ENCODE results near the gene ATOH8.
"Not testable (repeated sequence)": the region's sequence is repeated elsewhere in the genome, so short reads cannot be mapped to it uniquely, and the experiment has no call there.

ATOH8 gene

GRCh38 chr2:85828725-85829124, 74.9 kb downstream of the ATOH8 start:
- Mint-ChIP-seq H3K27me3 (no peaks in the 10 kb centered on the region), H3K4me1 (peaks cover 25% of the 10 kb centered on the region), H3K27ac (no peak overlapping the region), H3K36me3 (ENCODE audit: low read depth) (no peaks in the 10 kb centered on the region), H3K4me3 (no peak overlapping the region), H3K9me3 (no peaks in the 10 kb centered on the region)
- DNase-seq (no peak), ATAC-seq (no peak)

DNA sequence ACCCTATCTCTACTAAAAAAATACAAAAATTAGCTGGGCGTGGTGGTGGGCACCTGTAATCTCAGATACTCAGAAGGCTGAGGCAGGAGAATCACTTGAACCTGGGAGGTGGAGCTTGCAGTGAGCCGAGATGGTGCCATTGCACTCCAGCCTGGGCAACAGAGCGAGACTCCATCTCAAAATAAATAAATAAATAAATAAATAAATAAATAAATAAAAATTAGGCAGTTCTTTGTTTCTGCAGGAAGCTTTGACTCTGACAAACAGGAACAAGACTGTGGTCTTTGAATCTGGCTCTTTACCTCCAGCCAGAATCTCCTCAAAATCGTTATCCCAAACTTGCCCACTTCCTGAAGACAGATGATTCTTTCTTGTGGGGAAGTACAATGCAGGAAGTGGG, 75.6 kb downstream of the ATOH8 start:
- ATAC-seq; DNase-seq; H3K27ac Mint-ChIP-seq; H3K36me3 Mint-ChIP-seq (ENCODE audit: low read depth); H3K27me3 Mint-ChIP-seq; H3K4me3 Mint-ChIP-seq; H3K9me3 Mint-ChIP-seq: not testable (repeated sequence)
- H3K4me1 Mint-ChIP-seq: peaks cover 25% of the 10 kb centered on the region

DNA sequence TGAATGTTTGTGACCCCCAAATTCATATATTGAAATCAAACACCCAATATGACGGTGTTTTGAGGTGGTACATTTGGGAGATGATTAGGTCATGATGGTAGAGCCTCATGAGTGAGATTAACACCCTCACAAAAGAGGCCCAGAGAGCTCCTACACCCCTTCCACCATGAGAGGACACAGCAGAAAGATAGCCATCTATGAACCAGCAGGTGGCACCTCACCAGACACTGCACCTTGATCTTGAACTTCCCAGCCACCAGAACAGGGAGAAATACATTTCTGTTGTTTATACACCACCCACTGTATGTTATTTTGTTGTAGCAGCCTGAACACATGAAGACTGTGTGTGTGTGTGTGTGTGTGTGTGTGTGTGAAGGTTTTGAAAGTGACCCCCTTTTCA, 76.9 kb downstream of the ATOH8 start:
- ATAC-seq (no peak), DNase-seq (no peak)
- Mint-ChIP-seq H3K27me3 (no peaks in the 10 kb centered on the region), H3K4me3 (no peak overlapping the region), H3K9me3 (no peaks in the 10 kb centered on the region), H3K36me3 (ENCODE audit: low read depth) (no peaks in the 10 kb centered on the region), H3K4me1 (peaks cover 25% of the 10 kb centered on the region), H3K27ac (no peak overlapping the region)

DNA sequence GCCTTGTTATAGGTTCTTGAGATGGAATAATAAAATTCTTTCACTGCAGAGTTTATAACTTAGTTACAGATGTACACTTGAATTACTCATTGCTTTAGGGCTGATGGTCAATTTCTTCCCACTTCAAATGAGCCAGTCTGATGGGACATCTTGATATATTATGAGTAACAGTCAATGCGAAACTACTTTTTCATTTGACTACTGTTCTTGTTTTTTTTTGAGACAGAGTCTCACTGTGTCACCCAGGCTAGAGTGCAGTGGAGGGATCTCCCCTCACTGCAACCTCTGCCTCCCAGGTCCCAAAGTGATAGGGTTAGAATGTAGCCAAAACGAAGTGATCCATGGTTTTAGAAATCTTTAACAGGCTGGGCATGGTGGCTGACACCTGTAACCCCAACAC, 77.9 kb downstream of the ATOH8 start:
- peaks cover 7% of the 10 kb centered on the region for H3K9me3 Mint-ChIP-seq
- DNase-seq: no peak
- H3K27ac Mint-ChIP-seq: no peak overlapping the region
- no peaks in the 10 kb centered on the region for H3K36me3 Mint-ChIP-seq (ENCODE audit: low read depth)
- ATAC-seq: peak; percentile 49
- no peaks in the 10 kb centered on the region for H3K27me3 Mint-ChIP-seq
- no peak overlapping the region for H3K4me3 Mint-ChIP-seq
- peaks cover 25% of the 10 kb centered on the region for H3K4me1 Mint-ChIP-seq

- H3K27me3 Mint-ChIP-seq: no peaks in the 10 kb centered on the region
- ATAC-seq: no peak
- peaks cover 13% of the 10 kb centered on the region for H3K4me1 Mint-ChIP-seq
- no peak overlapping the region for H3K4me3 Mint-ChIP-seq
- peaks cover 7% of the 10 kb centered on the region for H3K9me3 Mint-ChIP-seq
- no peak overlapping the region for H3K27ac Mint-ChIP-seq
- no peaks in the 10 kb centered on the region for H3K36me3 Mint-ChIP-seq (ENCODE audit: low read depth)
- DNase-seq: no peak
Measured at GRCh38 chr2:85834466-85834865, 80.7 kb downstream of the ATOH8 start.

Data from activated naive CD8-positive, alpha-beta T cell treated with anti-CD3 and anti-CD28 coated beads, Interleukin-2, amount 50 U/mL, for 24 hours (primary cell).